Stomach (tissue), 4 donors: ENCODE data around the gene ARHGAP26.

ENCODE experiments used
- POLR2A ChIP-seq, 4 donors: fragments of 450-650 bp; IDR thresholded peaks; one replicate each; pipeline ENCODE4 v1.6.1; 2016; ENCODE audit warnings: antibody characterized with exemption in 4 of 4, control low read depth in 2 of 4, mild to moderate bottlenecking in 1 of 4, moderate library complexity in 1 of 4
- POLR2AphosphoS5 ChIP-seq, 3 donors: sonication (generic); formaldehyde crosslinking; IDR thresholded peaks; one replicate each; pipeline ENCODE4 v1.6.1; 2016; ENCODE audit warnings: antibody characterized with exemption in 3 of 3
- TF ChIP-seq, protein P1 (sequence below), 7 experiments: fragments of 450-650 bp in 4 of 7; fragments of 200-600 bp in 3 of 7; sonication (generic) in 3 of 7; IDR thresholded peaks; one replicate each; pipeline ENCODE4 v1.5.1; 2016 to 2019; ENCODE audit warnings: antibody characterized with exemption in 7 of 7, control low read depth in 2 of 7, mild to moderate bottlenecking in 1 of 7

DNA sequence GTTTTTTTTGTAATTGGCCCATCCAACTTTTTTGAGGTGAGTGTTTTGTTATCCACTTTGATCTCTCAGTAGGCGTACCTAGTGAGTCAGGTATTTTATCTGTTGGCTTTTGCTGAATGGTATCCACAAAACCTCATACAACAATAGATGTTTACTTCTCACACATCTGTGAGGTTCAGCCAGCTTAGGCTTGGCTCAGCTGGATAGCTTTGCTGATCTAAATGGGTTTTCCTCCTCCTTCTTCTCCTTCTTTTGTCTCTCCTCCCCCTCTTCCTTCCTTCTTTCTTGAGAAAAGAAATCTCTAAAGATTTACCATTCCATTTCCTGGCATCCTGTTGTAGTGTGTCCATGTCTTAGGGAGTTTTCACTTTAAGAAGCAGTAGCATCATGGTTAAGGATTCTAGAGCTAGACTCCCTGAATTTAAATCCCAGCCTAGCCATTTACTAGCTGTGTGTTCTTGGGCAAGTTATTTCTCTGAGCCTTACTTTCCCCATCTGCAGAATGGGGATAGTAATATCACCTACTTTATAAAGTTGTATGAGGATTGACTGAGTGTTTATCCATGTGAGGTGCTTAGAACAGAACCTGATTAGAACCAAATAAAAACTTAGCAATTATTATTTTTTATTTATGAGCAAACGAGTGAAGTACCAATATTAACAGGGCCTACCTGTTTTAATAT is 126.3 kb downstream of the ARHGAP26 start:
- TF ChIP-seq, protein P1, sequence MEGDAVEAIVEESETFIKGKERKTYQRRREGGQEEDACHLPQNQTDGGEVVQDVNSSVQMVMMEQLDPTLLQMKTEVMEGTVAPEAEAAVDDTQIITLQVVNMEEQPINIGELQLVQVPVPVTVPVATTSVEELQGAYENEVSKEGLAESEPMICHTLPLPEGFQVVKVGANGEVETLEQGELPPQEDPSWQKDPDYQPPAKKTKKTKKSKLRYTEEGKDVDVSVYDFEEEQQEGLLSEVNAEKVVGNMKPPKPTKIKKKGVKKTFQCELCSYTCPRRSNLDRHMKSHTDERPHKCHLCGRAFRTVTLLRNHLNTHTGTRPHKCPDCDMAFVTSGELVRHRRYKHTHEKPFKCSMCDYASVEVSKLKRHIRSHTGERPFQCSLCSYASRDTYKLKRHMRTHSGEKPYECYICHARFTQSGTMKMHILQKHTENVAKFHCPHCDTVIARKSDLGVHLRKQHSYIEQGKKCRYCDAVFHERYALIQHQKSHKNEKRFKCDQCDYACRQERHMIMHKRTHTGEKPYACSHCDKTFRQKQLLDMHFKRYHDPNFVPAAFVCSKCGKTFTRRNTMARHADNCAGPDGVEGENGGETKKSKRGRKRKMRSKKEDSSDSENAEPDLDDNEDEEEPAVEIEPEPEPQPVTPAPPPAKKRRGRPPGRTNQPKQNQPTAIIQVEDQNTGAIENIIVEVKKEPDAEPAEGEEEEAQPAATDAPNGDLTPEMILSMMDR (IDR thresholded peaks at IDR 0.05): no peak
- TF ChIP-seq POLR2AphosphoS5 (IDR thresholded peaks at IDR 0.05) (no peak), POLR2A (IDR thresholded peaks at IDR 0.05) (no peak)
